ENCODE measurements around the gene TUT4.

DNA sequence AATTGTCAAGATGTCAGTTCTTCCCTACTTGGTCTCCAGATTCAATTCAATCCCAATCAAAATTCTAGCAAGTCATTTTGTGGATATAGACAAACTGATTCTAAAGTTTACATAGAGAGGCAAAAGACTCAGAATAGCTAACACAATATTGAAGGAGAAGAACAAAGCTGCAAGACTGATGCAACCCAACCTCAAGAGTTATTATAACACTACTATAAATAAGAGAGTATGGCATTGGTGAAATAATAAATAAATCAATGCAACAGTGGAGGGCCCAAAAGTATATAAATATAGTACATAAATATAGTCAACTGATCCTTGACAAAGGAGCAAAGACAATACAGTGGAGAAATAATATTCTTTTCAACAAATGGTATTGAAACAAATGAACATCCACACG, 98.8 kb downstream of the TUT4 start:
- TF ChIP-seq, protein P1, sequence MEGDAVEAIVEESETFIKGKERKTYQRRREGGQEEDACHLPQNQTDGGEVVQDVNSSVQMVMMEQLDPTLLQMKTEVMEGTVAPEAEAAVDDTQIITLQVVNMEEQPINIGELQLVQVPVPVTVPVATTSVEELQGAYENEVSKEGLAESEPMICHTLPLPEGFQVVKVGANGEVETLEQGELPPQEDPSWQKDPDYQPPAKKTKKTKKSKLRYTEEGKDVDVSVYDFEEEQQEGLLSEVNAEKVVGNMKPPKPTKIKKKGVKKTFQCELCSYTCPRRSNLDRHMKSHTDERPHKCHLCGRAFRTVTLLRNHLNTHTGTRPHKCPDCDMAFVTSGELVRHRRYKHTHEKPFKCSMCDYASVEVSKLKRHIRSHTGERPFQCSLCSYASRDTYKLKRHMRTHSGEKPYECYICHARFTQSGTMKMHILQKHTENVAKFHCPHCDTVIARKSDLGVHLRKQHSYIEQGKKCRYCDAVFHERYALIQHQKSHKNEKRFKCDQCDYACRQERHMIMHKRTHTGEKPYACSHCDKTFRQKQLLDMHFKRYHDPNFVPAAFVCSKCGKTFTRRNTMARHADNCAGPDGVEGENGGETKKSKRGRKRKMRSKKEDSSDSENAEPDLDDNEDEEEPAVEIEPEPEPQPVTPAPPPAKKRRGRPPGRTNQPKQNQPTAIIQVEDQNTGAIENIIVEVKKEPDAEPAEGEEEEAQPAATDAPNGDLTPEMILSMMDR (conservative IDR thresholded peaks at IDR 0.05; ENCODE audit: low read depth, low read length): no peak
- TF ChIP-seq MXI1 (IDR thresholded peaks at IDR 0.05; ENCODE audit: borderline replicate concordance, low read depth, low read length) (no peak), POLR2A (IDR thresholded peaks at IDR 0.05; ENCODE audit: low read depth, low read length) (no peak), CEBPB (IDR thresholded peaks at IDR 0.05; ENCODE audit: low read depth, low read length) (no peak), RCOR1 (IDR thresholded peaks at IDR 0.05; ENCODE audit: insufficient replicate concordance, low read length) (no peak), BHLHE40 (IDR thresholded peaks at IDR 0.05; ENCODE audit: low read depth, low read length) (no peak)
- TF ChIP-seq, protein P2, sequence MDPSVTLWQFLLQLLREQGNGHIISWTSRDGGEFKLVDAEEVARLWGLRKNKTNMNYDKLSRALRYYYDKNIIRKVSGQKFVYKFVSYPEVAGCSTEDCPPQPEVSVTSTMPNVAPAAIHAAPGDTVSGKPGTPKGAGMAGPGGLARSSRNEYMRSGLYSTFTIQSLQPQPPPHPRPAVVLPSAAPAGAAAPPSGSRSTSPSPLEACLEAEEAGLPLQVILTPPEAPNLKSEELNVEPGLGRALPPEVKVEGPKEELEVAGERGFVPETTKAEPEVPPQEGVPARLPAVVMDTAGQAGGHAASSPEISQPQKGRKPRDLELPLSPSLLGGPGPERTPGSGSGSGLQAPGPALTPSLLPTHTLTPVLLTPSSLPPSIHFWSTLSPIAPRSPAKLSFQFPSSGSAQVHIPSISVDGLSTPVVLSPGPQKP (IDR thresholded peaks at IDR 0.05; ENCODE audit: borderline replicate concordance, low read depth, low read length): no peak
- TF ChIP-seq, protein P3, sequence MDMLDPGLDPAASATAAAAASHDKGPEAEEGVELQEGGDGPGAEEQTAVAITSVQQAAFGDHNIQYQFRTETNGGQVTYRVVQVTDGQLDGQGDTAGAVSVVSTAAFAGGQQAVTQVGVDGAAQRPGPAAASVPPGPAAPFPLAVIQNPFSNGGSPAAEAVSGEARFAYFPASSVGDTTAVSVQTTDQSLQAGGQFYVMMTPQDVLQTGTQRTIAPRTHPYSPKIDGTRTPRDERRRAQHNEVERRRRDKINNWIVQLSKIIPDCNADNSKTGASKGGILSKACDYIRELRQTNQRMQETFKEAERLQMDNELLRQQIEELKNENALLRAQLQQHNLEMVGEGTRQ (IDR thresholded peaks at IDR 0.05; ENCODE audit: low read depth, low read length): no peak
